ENCODE measurements around the gene OBSCN.

OBSCN gene

GRCh38 chr1:228261706-228262105 lies 53.9 kb downstream of the OBSCN start:
- no peak overlapping the region for H3K4me2 ChIP-seq (ENCODE audit: low read depth, low read length, poor library complexity, severe bottlenecking)
- no peak overlapping the region for H3K9ac ChIP-seq (ENCODE audit: low read depth, low read length, poor library complexity, severe bottlenecking)
- no peaks in the 10 kb centered on the region for H3K4me1 ChIP-seq (ENCODE audit: insufficient read depth, low read length, poor library complexity, severe bottlenecking)
- no peaks in the 10 kb centered on the region for H3K27me3 ChIP-seq (ENCODE audit: insufficient read depth, low read length, poor library complexity, severe bottlenecking)
- TF ChIP-seq, protein P1, sequence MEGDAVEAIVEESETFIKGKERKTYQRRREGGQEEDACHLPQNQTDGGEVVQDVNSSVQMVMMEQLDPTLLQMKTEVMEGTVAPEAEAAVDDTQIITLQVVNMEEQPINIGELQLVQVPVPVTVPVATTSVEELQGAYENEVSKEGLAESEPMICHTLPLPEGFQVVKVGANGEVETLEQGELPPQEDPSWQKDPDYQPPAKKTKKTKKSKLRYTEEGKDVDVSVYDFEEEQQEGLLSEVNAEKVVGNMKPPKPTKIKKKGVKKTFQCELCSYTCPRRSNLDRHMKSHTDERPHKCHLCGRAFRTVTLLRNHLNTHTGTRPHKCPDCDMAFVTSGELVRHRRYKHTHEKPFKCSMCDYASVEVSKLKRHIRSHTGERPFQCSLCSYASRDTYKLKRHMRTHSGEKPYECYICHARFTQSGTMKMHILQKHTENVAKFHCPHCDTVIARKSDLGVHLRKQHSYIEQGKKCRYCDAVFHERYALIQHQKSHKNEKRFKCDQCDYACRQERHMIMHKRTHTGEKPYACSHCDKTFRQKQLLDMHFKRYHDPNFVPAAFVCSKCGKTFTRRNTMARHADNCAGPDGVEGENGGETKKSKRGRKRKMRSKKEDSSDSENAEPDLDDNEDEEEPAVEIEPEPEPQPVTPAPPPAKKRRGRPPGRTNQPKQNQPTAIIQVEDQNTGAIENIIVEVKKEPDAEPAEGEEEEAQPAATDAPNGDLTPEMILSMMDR (conservative IDR thresholded peaks at IDR 0.05; ENCODE audit: low read length), result no peak
- no peak for TF ChIP-seq EZH2phosphoT487 (IDR thresholded peaks at IDR 0.05; ENCODE audit: borderline replicate concordance)
- H3K9me3 ChIP-seq (ENCODE audit: insufficient read depth, low read depth, low read length), result no peaks in the 10 kb centered on the region; the same call in 1 of the 2 replicates
- no peaks in the 10 kb centered on the region for H4K20me1 ChIP-seq (ENCODE audit: insufficient read depth, low read length, poor library complexity, severe bottlenecking)
- H3K9me2 ChIP-seq (replicated peaks; ENCODE audit: low read depth, low read length), result no peaks in the 10 kb centered on the region
- no peaks in the 10 kb centered on the region for H3K36me3 ChIP-seq (ENCODE audit: insufficient read depth, low read length)
- H3K79me2 ChIP-seq (ENCODE audit: insufficient read depth, low read length), result no peaks in the 10 kb centered on the region
- H3F3A ChIP-seq (ENCODE audit: low read depth), result no peaks in the 10 kb centered on the region
- H2AFZ ChIP-seq (ENCODE audit: low read length), result no peak overlapping the region
- H3K4me3 ChIP-seq (ENCODE audit: low read length, poor library complexity, severe bottlenecking), result no peak overlapping the region

DNA sequence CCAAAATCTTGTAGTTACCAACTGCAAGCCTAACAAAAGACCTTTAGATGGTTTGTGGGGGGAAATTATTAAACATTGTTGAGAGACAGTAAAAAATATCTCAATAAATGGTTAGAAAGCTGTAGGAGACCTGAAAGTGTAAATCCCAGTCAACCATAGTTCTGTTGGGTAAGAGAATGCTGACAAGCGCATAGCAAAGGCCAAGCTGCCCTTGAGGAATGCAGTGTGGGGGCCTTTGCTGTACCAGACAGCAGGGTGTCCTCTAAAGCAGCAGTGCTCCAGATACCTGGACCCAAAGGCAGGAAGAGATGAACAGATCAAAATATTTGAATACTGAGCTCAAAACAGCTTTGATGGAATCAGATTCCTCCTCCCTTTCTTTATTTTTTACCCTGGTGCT lies 54.6 kb downstream of the OBSCN start:
- no peaks in the 10 kb centered on the region for H3F3A ChIP-seq (ENCODE audit: low read depth)
- TF ChIP-seq, protein P1 (conservative IDR thresholded peaks at IDR 0.05; ENCODE audit: low read length), result no peak
- TF ChIP-seq EZH2phosphoT487 (IDR thresholded peaks at IDR 0.05; ENCODE audit: borderline replicate concordance), result no peak
- H3K9me3 ChIP-seq (ENCODE audit: insufficient read depth, low read depth, low read length), result no peaks in the 10 kb centered on the region; the same call in 1 of the 2 replicates
- no peak overlapping the region for H3K9ac ChIP-seq (ENCODE audit: low read depth, low read length, poor library complexity, severe bottlenecking)
- no peaks in the 10 kb centered on the region for H3K27me3 ChIP-seq (ENCODE audit: insufficient read depth, low read length, poor library complexity, severe bottlenecking)
- no peak overlapping the region for H3K4me3 ChIP-seq (ENCODE audit: low read length, poor library complexity, severe bottlenecking)
- H3K4me2 ChIP-seq (ENCODE audit: low read depth, low read length, poor library complexity, severe bottlenecking), result no peak overlapping the region
- no peak overlapping the region for H2AFZ ChIP-seq (ENCODE audit: low read length)
- no peaks in the 10 kb centered on the region for H3K36me3 ChIP-seq (ENCODE audit: insufficient read depth, low read length)
- H3K4me1 ChIP-seq (ENCODE audit: insufficient read depth, low read length, poor library complexity, severe bottlenecking), result no peaks in the 10 kb centered on the region
- H3K79me2 ChIP-seq (ENCODE audit: insufficient read depth, low read length), result no peaks in the 10 kb centered on the region
- no peaks in the 10 kb centered on the region for H3K9me2 ChIP-seq (replicated peaks; ENCODE audit: low read depth, low read length)
- H4K20me1 ChIP-seq (ENCODE audit: insufficient read depth, low read length, poor library complexity, severe bottlenecking), result no peaks in the 10 kb centered on the region

- no peak overlapping the region for H3K4me3 ChIP-seq (ENCODE audit: low read length, poor library complexity, severe bottlenecking)
- H3K27me3 ChIP-seq (ENCODE audit: insufficient read depth, low read length, poor library complexity, severe bottlenecking), result no peaks in the 10 kb centered on the region
- H3K79me2 ChIP-seq (ENCODE audit: insufficient read depth, low read length), result no peaks in the 10 kb centered on the region
- no peaks in the 10 kb centered on the region; the same call in 1 of the 2 replicates for H3K9me3 ChIP-seq (ENCODE audit: insufficient read depth, low read depth, low read length)
- H2AFZ ChIP-seq (ENCODE audit: low read length), result no peak overlapping the region
- H3K9ac ChIP-seq (ENCODE audit: low read depth, low read length, poor library complexity, severe bottlenecking), result no peak overlapping the region
- no peaks in the 10 kb centered on the region for H3K36me3 ChIP-seq (ENCODE audit: insufficient read depth, low read length)
- H3K4me1 ChIP-seq (ENCODE audit: insufficient read depth, low read length, poor library complexity, severe bottlenecking), result no peaks in the 10 kb centered on the region
- H3K4me2 ChIP-seq (ENCODE audit: low read depth, low read length, poor library complexity, severe bottlenecking), result no peak overlapping the region
- H3K9me2 ChIP-seq (replicated peaks; ENCODE audit: low read depth, low read length), result no peaks in the 10 kb centered on the region
- H4K20me1 ChIP-seq (ENCODE audit: insufficient read depth, low read length, poor library complexity, severe bottlenecking), result no peaks in the 10 kb centered on the region
- H3F3A ChIP-seq (ENCODE audit: low read depth), result no peaks in the 10 kb centered on the region
- TF ChIP-seq EZH2phosphoT487 (IDR thresholded peaks at IDR 0.05; ENCODE audit: borderline replicate concordance), result no peak
- TF ChIP-seq, protein P1 (conservative IDR thresholded peaks at IDR 0.05; ENCODE audit: low read length), result no peak
Measured at GRCh38 chr1:228263636-228264035, 55.8 kb downstream of the OBSCN start.
